HUES48 (cell line): Measurements from ENCODE around the gene AHSA1.
"Not testable (repeated sequence)": the region's sequence is repeated elsewhere in the genome, so short reads cannot be mapped to it uniquely, and the experiment has no call there.

Experiments used
- H3K27ac ChIP-seq: one replicate; pipeline ENCODE4 v1.7.0; 2013; ENCODE audit warnings: low read depth, low read length, inconsistent platforms
- H3K27me3 ChIP-seq: 2 replicates; pipeline ENCODE4 v1.6.1; 2013; ENCODE audit warnings: mild to moderate bottlenecking, low read length; ENCODE audit not compliant: control insufficient read depth, insufficient read depth
- H3K36me3 ChIP-seq: 2 replicates; pipeline ENCODE4 v1.6.1; 2013; ENCODE audit warnings: low read length; ENCODE audit not compliant: control insufficient read depth, insufficient read depth
- H3K4me1 ChIP-seq: 2 replicates; pipeline ENCODE4 v1.6.1; 2013; ENCODE audit warnings: mild to moderate bottlenecking, low read length; ENCODE audit not compliant: control insufficient read depth, insufficient read depth
- H3K4me3 ChIP-seq: 2 replicates; pipeline ENCODE4 v1.5.1; 2013; ENCODE audit warnings: mild to moderate bottlenecking, low read depth, low read length
- H3K9ac ChIP-seq: 2 replicates; pipeline ENCODE4 v1.6.1; 2013; ENCODE audit warnings: mild to moderate bottlenecking, low read depth, low read length, moderate library complexity
- H3K9me3 ChIP-seq: 2 replicates; pipeline ENCODE4 v1.6.1; 2013; ENCODE audit warnings: low read length; ENCODE audit not compliant: control insufficient read depth, insufficient read depth

Gene AHSA1

GRCh38 chr14:77457522-77458248 lies at the start of gene AHSA1, which contains the start of gene VIPAS39:
Gene AHSA1 (plus strand): TSS chr14:77458093. CDS start chr14:77458190, 97 bp downstream.
Gene VIPAS39 (minus strand): TSS chr14:77457601. CDS start chr14:77454102, 3,499 bp downstream.
- peak within 1 kb of the TSS; percentile 85 for H3K4me3 ChIP-seq
- peaks cover 35% of the 10 kb centered on the region for H3K36me3 ChIP-seq
- H3K4me1 ChIP-seq = peaks cover 9% of the 10 kb centered on the region; the same call in 1 of the 2 replicates
- peak within 1 kb of the TSS; percentile 94 for H3K27ac ChIP-seq
- H3K9me3 ChIP-seq = no peaks in the 10 kb centered on the region
- H3K9ac ChIP-seq = peak within 1 kb of the TSS; percentile 87
- H3K27me3 ChIP-seq = no peaks in the 10 kb centered on the region

DNA sequence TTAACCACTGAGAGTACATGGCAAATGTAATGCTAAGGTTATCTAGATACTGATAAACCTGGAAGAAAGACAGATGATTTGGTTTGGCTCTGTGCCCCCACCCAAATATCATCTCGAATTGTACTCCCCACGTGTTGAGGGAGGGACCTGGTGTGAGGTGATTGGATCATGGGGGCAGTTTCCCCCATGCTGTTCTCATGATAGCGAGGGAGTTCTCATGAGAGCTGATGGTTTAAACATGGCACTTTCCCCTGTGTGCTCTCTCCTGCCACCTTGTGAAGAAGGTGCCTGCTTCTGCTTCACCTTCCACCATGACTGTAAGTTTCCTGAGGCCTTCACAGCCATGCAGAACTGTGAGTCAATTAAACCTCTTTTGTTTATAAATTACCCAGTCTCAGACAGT lies 48.8 kb upstream of the AHSA1 start:
- Histone ChIP-seq H3K9me3 (no peaks in the 10 kb centered on the region), H3K4me1 (no peaks in the 10 kb centered on the region), H3K27me3 (no peaks in the 10 kb centered on the region), H3K4me3 (no peak overlapping the region), H3K27ac (no peak overlapping the region), H3K9ac (no peak overlapping the region), H3K36me3 (no peaks in the 10 kb centered on the region)

GRCh38 chr14:77415403-77416030 lies 42.4 kb upstream of the AHSA1 start:
- H3K9ac ChIP-seq, H3K27ac ChIP-seq, H3K36me3 ChIP-seq, H3K4me3 ChIP-seq, H3K27me3 ChIP-seq, H3K4me1 ChIP-seq: not testable (repeated sequence)
- H3K9me3 ChIP-seq = peaks cover 12% of the 10 kb centered on the region

- H3K9ac ChIP-seq, H3K4me1 ChIP-seq, H3K4me3 ChIP-seq, H3K36me3 ChIP-seq, H3K27me3 ChIP-seq, H3K27ac ChIP-seq: not testable (repeated sequence)
- H3K9me3 ChIP-seq = peaks cover 12% of the 10 kb centered on the region
Measured at GRCh38 chr14:77416098-77416497, 41.8 kb upstream of the AHSA1 start.

GRCh38 chr14:77416836-77417235 lies 41.1 kb upstream of the AHSA1 start:
- Histone ChIP-seq H3K9ac (no peak overlapping the region), H3K4me1 (no peaks in the 10 kb centered on the region), H3K36me3 (no peaks in the 10 kb centered on the region), H3K27ac (no peak overlapping the region), H3K9me3 (peaks cover 12% of the 10 kb centered on the region), H3K4me3 (no peak overlapping the region), H3K27me3 (no peaks in the 10 kb centered on the region)

GRCh38 chr14:77421201-77421600 lies 36.7 kb upstream of the AHSA1 start:
- H3K36me3 ChIP-seq = peaks cover 33% of the 10 kb centered on the region
- no peaks in the 10 kb centered on the region for H3K27me3 ChIP-seq
- no peak overlapping the region for H3K4me3 ChIP-seq
- no peak overlapping the region for H3K27ac ChIP-seq
- H3K4me1 ChIP-seq = 0 out of 2 replicates have a peak, but pooled peaks cover 11% of the 10 kb centered on the region
- H3K9ac ChIP-seq = no peak overlapping the region
- H3K9me3 ChIP-seq = peaks cover 12% of the 10 kb centered on the region

GRCh38 chr14:77423423-77423822 lies 34.5 kb upstream of the AHSA1 start, which contains the start of gene NOXRED1:
Gene NOXRED1 (minus strand): TSS chr14:77423523. CDS start chr14:77422889, 634 bp downstream.
- H3K9me3 ChIP-seq = peaks cover 10% of the 10 kb centered on the region
- H3K4me3 ChIP-seq = no peak within 1 kb of the TSS
- no peaks in the 10 kb centered on the region for H3K27me3 ChIP-seq
- H3K9ac ChIP-seq = no peak within 1 kb of the TSS
- H3K4me1 ChIP-seq = 0 out of 2 replicates have a peak, but pooled peaks cover 11% of the 10 kb centered on the region
- H3K36me3 ChIP-seq = peaks cover 55% of the 10 kb centered on the region
- H3K27ac ChIP-seq = no peak within 1 kb of the TSS

DNA sequence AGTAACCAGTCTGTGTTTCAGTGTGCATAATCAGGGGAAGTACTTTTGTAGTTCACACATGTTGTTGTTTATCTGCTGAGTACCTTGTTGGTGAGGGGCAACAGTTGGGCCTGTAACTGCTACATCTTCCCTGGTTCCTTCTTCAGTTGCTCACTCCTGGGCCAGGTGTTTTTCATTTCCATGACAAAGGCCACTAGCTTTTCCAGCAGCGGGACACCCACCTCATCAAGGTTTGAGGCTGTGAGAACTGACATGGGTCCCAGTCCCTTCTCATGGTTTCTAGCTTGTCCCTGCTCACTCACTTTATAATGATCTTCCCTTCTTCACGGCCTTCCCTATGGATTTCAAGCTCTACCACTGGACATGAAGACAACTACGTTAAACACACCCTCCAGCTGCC lies 33.0 kb upstream of the AHSA1 start:
- Histone ChIP-seq H3K27me3 (no peaks in the 10 kb centered on the region), H3K4me1 (0 out of 2 replicates have a peak, but pooled peaks cover 11% of the 10 kb centered on the region), H3K9me3 (peaks cover 2% of the 10 kb centered on the region), H3K36me3 (peaks cover 69% of the 10 kb centered on the region), H3K4me3 (no peak overlapping the region), H3K27ac (no peak overlapping the region), H3K9ac (no peak overlapping the region)

DNA sequence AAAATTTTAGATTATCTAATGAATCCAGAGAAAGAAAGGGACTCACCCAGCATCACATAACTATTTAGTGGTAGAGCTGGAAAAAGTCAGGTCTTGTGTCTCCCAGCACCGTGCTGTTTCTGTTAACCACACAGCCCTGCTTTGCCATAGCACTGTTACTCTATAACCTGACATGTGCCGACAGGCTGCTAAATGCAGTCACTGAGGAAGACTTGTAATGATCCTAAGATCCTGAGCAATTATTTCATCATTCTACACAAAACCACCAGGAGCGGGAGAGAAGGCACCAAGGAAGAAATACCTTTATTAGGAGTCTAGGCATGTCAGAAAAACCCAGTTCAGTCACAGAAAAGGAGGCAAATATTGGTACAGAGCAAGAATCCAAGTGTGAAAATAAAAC lies 31.5 kb upstream of the AHSA1 start:
- Histone ChIP-seq H3K27me3 (no peaks in the 10 kb centered on the region), H3K27ac (no peak overlapping the region), H3K9me3 (no peaks in the 10 kb centered on the region), H3K36me3 (peaks cover 78% of the 10 kb centered on the region), H3K4me1 (0 out of 2 replicates have a peak, but pooled peaks cover 11% of the 10 kb centered on the region), H3K4me3 (no peak overlapping the region), H3K9ac (no peak overlapping the region)

DNA sequence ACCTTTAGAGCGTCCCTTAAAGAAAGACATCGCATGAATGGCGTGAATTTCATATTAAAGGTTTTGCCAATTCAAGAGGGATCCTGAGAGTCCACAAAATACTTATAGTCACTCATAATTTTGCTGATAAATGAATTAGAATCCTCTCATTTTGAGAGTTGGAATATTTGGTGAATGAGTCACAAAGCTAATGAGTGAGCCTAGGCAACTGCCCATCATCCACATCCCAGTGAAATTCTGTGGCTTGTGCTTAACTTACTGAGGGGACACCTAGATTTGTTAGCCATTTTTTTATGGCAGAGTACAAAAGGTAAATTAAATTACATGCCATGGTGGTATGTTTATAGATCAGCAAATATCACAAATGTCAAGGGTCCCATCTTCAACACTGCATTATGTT lies 21.9 kb upstream of the AHSA1 start:
- no peak overlapping the region for H3K4me3 ChIP-seq
- H3K9me3 ChIP-seq = no peaks in the 10 kb centered on the region
- H3K4me1 ChIP-seq = no peaks in the 10 kb centered on the region
- H3K27me3 ChIP-seq = no peaks in the 10 kb centered on the region
- peaks cover 55% of the 10 kb centered on the region for H3K36me3 ChIP-seq
- H3K9ac ChIP-seq = no peak overlapping the region
- no peak overlapping the region for H3K27ac ChIP-seq

DNA sequence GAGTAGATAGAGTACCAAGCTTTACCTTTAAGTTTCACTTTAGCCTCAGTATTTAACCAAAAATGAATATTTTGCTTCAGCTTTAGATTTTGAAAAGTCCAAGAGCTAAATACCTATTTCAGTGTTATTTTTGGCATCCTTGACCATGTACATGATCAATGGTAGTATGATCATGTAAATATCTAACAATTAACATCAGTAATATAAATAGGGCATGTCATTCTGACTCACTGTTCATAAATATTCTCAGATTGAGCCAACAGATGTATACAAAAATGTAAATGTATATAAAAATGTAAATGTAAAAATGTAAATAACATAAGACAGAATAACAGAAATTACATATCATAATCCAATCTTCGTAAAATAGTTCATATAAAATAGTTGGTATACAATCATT lies 19.3 kb upstream of the AHSA1 start:
- no peak overlapping the region for H3K4me3 ChIP-seq
- no peak overlapping the region for H3K27ac ChIP-seq
- H3K36me3 ChIP-seq = peaks cover 63% of the 10 kb centered on the region
- H3K4me1 ChIP-seq = no peaks in the 10 kb centered on the region
- no peaks in the 10 kb centered on the region for H3K9me3 ChIP-seq
- no peaks in the 10 kb centered on the region for H3K27me3 ChIP-seq
- H3K9ac ChIP-seq = no peak overlapping the region
